GM12874 (cell line): Measurements from ENCODE around the gene ARSH.

Experiments used
- CTCF ChIP-seq: IDR thresholded peaks from 2 replicates; pipeline ENCODE4 v1.5.1; 2011; ENCODE audit warnings: low read depth, mild to moderate bottlenecking, control low read depth, low read length, moderate library complexity; ENCODE audit not compliant: insufficient read depth

ARSH gene

GRCh38 chrX:2967998-2968909 is 38.1 kb upstream of the ARSH start:
- no peak for TF ChIP-seq CTCF

GRCh38 chrX:2969021-2969420 is 37.3 kb upstream of the ARSH start:
- no peak for TF ChIP-seq CTCF

- TF ChIP-seq CTCF, result no peak
These were observed 34.0 kb upstream of the ARSH start for GRCh38 chrX:2972391-2972790.

- TF ChIP-seq CTCF, result no peak
These were observed 31.4 kb upstream of the ARSH start for GRCh38 chrX:2974961-2975360.

- no peak for TF ChIP-seq CTCF
These were observed 22.0 kb upstream of the ARSH start for GRCh38 chrX:2984342-2984741.

- no peak for TF ChIP-seq CTCF
These were observed 16.8 kb upstream of the ARSH start for GRCh38 chrX:2989565-2989964.

- no peak for TF ChIP-seq CTCF
These were observed 4.2 kb downstream of the ARSH start for GRCh38 chrX:3010532-3010931.
